ENCODE data around the gene GRK6.

GRK6 gene

GRCh38 chr5:177426566-177427210 is at the start of gene GRK6:
GRK6 (plus strand) TSS chr5:177426676; CDS start chr5:177426846, 170 bp downstream.
- DNase-seq (ENCODE audit: low read depth) = no peak

GRCh38 chr5:177377851-177378776 is 48.4 kb upstream of the GRK6 start:
- no peak for DNase-seq (ENCODE audit: low read depth)

DNA sequence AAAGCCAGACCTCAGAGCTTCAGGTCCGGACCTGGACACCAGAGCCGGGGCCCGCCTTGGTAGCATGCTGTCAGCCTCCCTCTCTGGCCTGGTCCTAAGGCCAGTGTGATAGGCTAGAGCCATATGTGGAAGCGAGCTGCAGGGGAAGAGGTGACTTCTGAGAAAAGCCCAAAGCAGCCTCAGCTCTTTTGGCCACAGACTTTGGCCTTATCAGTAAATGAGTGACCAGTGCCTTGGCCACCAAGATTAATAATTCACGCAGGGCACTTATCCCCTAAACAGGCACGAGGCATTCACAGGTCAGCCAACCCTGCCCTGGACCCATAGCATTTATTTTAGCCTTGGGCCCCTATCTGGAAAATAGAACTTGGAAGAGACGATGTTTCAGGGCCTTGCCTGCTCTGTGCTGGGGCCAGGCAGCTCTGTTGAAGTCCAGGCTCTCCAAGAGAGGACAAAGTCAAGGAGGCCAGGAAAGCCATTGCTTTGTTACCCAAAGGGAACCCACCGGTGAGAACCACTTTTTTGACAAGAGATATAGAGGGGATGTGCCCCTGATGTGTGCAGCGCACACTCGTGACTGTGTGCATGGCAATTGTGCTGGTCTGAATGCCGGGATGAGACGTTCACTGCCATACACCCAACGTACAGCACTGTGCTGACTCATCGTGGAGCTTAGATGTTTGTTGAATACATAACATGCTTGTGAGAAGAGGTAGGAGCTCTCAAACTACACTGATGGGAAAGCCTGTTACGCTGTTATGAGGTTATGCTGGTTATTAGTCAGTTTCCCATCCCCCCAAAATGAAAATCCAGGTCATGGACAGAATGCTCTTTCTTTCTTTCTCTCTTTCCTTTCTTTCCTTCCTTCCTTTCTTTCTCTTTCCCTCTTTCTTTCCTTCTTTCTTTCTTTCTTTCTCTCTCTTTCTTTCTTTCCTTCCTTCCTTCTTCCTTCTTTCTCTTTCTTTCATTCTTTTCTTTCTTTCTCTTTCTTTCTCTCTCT is 47.3 kb upstream of the GRK6 start:
- peak; percentile 97 for DNase-seq (ENCODE audit: low read depth)

- DNase-seq (ENCODE audit: low read depth) = no peak
Observed at GRCh38 chr5:177380805-177381126, 45.7 kb upstream of the GRK6 start.

- DNase-seq (ENCODE audit: low read depth) = peak; percentile 21
Observed at GRCh38 chr5:177382423-177383029, 44.0 kb upstream of the GRK6 start.

- DNase-seq (ENCODE audit: low read depth) = no peak
Observed at GRCh38 chr5:177383181-177383580, 43.3 kb upstream of the GRK6 start.

GRCh38 chr5:177384134-177384533 is 42.3 kb upstream of the GRK6 start, which contains the start of gene SLC34A1:
SLC34A1 (plus strand) TSS chr5:177384434; CDS start chr5:177385742, 1,308 bp downstream.
- no peak for DNase-seq (ENCODE audit: low read depth)

GRCh38 chr5:177385720-177386119 is 40.8 kb upstream of the GRK6 start:
- DNase-seq (ENCODE audit: low read depth) = no peak

DNA sequence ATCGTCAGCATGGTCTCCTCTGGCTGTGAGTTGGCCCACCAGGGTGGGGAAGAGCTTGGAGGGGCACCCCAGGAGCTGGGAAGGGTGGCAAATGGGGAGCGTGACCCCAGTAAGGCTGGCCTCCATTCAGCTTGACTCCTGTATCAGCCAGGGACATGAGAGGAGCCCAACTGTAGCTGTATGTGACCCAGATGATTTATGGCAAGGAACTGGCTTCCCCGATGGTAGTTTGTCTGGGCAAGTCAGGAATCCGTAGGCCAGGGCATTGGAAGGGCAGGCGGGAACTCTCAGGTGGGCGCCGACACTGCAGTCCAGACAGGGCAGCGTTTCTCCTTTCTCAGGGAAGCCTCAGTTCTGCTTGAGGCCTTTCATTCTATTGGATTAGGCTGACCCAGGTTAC is 39.9 kb upstream of the GRK6 start:
- no peak for DNase-seq (ENCODE audit: low read depth)

- DNase-seq (ENCODE audit: low read depth) = no peak
Observed at GRCh38 chr5:177387405-177387804, 39.1 kb upstream of the GRK6 start.

GRCh38 chr5:177388521-177389052 is 37.9 kb upstream of the GRK6 start:
- no peak for DNase-seq (ENCODE audit: low read depth)

DNA sequence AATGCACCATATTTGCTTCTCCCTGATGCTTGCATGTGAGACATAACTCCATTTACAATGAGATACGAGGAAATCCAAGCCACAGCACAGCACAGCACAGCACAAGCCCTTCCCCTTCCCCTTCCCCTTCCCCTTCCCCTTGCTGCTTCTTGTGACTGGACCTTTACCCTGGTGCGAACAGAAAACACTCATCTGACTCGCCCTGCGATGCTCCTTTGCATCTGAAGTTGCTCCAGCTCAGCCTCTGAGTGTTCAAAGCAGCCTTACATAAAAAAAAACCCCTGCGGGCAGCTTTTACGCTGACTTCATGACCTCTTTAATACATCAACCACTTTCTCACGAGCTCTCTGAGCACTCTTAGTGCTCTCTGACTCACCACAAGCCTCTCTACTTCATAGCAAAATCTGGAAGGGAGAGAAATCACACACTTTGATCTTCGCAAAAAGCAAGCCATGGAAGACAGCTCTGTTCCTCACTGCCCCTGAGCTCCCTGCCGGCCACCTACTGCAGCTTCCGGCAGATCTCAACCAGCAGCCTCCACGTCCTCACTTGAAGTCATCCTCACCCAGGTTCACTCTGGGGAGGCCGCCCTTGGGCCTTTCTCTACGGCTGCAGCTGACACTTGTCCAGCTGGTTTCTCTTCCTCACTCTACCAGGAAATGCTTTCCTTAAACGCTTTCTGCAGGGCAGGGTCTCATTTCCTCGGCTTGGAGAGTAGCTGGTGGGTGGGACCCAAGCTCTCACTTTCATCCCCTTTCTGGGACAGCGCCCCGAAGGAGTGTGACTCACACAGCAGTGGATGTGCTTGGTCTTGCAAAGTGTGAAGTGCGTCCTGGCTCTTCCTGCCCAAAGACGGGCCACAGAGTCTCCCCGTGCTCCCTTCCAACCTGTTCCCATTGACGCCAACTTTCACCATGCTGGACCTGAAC is 37.0 kb upstream of the GRK6 start:
- DNase-seq (ENCODE audit: low read depth) = peak; percentile 93

GRCh38 chr5:177390363-177391300 is 35.8 kb upstream of the GRK6 start:
- DNase-seq (ENCODE audit: low read depth) = peak; percentile 71

- no peak for DNase-seq (ENCODE audit: low read depth)
Observed at GRCh38 chr5:177392765-177393164, 33.7 kb upstream of the GRK6 start.

GRCh38 chr5:177393206-177393765 is 33.2 kb upstream of the GRK6 start:
- no peak for DNase-seq (ENCODE audit: low read depth)

DNA sequence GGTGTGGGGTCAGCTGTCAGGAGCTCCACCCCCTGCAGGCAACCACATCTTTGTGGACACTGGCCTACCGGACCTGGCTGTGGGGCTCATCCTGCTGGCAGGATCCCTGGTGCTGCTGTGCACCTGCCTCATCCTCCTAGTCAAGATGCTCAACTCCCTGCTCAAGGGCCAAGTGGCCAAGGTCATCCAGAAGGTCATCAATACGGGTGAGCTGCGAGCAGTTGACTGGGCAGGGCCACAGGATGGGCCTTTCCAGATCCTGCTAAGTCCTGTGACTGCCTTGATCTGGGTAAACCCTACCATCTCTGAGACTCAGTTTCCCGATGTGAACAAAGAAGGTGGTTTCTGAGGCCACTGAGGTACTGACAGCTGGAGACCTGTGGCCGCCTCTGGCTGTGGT is 32.5 kb upstream of the GRK6 start:
- no peak for DNase-seq (ENCODE audit: low read depth)

- DNase-seq (ENCODE audit: low read depth) = no peak
Observed at GRCh38 chr5:177396078-177396477, 30.4 kb upstream of the GRK6 start.

- no peak for DNase-seq (ENCODE audit: low read depth)
Observed at GRCh38 chr5:177396807-177397206, 29.7 kb upstream of the GRK6 start.

DNA sequence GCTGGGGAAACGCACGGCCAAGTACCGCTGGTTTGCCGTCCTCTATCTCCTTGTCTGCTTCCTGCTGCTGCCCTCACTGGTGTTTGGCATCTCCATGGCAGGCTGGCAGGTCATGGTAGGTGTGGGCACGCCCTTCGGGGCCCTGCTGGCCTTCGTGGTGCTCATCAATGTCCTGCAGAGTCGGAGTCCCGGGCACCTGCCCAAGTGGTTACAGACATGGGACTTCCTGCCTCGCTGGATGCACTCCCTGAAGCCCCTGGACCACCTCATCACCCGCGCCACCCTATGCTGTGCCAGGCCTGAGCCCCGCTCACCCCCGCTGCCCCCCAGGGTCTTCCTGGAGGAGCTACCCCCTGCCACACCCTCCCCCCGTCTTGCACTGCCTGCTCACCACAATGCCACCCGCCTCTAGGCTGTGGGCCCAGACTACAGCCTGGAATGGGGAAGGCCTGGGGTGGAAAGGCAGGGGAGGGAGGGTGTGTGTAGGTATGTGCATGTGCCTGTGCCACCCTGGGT is 28.5 kb upstream of the GRK6 start:
- DNase-seq (ENCODE audit: low read depth) = no peak
